GDM1 (cell line): ENCODE measurements around the gene ZBTB16.

Experiments used
- DNase-seq: peaks from one replicate; lab custom pipeline; 2025; lab: John Stamatoyannopoulos, UW

ZBTB16 gene

DNA sequence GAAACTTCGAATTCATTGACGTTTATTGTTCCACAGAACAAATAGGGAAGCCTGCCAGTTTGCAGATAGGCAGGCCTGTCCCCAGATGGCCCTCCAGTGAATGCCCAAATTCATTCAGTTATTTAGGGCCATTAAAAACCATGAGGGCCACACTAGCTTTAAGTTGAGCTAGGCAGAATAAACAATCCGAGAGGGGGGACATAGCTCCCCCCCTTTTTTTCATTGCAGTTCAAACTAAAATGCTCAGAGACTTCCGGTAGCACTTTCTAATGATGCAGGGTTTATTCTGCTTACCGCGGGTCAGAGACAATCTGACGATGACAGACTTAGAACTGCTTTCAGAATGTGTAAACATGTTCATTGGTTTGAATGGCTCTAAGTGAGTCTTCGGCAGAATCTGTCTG is 72.0 kb downstream of the ZBTB16 start:
- no peak for DNase-seq

DNA sequence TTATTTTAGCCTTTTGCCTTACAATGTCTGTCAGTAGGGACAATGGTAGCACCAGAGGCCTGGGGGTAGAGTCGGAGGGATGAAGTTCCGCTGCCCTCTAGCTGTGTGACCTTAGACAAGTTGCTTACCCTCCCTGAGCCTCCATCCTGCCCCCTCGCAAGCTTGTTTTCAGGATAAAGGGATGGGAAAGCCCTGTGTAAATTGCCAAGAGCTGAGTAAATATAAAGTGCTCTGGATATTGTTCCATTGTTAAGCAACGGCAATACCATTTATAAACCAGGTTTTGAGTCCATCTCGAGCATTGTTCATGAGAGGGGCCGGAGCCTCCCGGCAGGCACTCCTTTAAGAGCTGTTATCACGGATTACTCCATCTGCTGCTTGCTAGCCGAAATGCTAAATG is 72.9 kb downstream of the ZBTB16 start:
- no peak for DNase-seq

GRCh38 chr11:114132944-114133394 is 73.5 kb downstream of the ZBTB16 start:
- no peak for DNase-seq

DNA sequence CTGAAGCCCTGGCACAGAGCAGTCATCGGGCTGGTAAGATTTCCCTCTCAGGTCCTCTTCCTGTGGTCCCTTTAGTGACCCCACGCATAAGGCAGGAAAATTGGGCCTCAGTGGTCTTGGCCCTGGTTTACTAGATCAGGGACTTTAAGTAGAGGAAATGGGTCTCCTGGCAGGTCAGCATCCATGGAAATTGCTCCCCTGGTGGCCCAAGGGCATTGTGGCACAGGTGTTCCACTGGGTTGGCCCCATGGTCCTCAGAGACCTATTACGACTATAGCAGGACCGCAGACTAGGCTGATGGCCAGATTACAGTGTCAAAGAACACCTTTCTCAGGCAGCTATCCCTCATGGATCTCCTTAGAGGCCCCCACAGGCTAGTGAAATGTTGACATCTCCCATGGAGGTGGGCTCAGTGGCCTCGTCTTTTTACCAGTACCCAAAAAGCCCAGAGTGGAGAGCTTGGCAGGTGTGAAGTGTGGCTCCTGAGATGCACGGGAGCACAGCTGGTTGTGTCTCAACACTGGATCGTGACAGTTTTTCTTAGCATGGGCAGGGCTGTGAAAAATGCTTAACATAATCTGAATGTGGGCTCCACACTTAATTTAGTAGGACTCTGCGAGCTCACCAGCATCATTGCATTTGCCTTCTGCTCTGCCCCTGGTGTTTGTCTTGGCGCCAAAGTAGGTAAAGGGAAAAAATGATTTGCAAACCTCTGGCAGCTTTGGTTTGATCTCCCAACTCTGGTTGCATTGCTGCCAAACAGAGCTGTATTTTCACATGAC is 74.2 kb downstream of the ZBTB16 start:
- DNase-seq: no peak

GRCh38 chr11:114134870-114135269 is 75.4 kb downstream of the ZBTB16 start:
- DNase-seq: no peak

DNA sequence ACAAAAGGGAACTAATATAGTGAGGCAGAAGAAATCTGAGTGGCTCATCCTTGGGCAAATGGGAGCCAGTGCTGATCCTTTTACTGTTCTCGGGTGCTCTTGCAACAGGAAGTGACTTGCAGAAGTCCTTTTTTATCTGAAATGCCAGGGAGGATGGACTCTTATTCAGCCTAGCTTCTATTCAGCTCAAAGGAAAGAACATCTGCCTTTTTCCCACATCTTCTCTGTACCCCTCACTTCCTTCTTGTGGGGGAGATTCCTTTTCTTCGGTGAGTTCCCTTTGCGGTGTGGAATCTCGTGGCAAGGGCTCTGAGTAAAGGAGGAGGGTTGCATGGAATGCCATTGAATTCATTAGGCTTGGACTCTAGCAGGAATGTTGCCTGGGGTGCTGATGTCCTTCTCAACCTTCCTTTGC is 76.2 kb downstream of the ZBTB16 start:
- DNase-seq: peak; percentile 70

DNA sequence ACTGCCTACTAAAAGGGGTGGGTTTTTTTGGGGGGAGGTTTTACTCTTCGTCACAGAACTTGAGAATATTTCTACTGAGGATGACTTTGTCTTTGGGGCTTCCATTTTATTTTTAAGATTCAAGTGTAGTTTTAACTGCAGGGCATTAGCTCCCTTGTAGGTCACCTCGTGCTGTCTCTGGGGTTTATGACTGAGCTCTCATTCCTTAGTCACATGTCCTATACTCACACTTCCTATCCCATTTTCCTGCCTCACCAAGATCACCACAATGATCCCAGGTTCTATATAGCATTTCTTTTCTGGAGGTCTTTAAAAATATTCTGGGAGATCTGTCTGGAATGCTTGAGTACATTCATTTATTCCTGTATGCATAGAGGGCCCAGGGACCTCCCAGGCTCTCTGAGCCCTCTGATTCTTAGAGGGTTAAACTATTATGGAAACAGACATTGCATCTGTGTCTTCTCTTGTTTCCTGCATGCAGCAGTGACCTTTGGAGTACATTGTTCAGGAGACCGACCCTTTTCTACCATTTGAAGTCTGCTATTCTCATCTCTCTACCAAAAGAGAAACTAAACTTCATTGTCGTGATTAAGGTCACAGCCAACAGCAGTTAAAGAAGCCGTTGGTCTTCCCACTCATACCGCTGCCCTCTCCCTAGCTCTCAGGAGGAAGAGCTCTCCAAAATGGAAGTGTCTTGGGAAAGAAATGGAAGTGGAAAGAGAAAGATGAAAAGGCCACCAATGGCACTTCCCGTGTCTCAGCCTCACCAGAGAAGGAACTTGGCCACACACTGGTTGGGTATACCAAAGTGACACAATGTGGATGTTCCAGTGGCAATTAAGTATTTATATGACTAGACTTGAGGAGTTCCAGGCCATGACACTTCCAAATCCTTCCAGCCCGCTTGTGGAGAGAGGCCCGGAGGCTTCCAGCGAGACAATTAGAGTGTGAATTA is 77.5 kb downstream of the ZBTB16 start:
- DNase-seq: no peak

GRCh38 chr11:114137838-114138237 is 78.3 kb downstream of the ZBTB16 start:
- DNase-seq: no peak

GRCh38 chr11:114138411-114138810 is 78.9 kb downstream of the ZBTB16 start:
- DNase-seq: no peak

DNA sequence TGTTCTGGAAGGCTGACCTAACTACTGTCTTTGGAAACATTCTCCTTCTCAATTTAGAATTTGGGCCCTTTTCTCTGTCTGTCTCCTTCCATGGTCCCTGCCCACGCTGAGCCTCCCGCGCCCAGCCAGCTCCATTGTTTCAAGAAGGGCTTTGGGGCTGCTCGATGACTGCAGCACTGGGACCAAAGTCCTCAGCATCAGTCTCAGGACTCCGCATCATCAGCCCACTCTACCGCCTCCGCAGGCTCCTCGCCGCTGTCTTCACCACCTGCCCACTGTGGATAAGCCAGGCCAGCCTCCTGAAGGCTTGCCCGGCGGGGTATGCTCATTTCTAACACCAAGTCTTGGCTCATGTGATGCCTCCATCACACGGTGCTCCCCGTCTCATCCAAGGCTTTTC is 81.3 kb downstream of the ZBTB16 start:
- DNase-seq: no peak

- DNase-seq: no peak
These were observed 82.5 kb downstream of the ZBTB16 start for GRCh38 chr11:114141863-114142580.

DNA sequence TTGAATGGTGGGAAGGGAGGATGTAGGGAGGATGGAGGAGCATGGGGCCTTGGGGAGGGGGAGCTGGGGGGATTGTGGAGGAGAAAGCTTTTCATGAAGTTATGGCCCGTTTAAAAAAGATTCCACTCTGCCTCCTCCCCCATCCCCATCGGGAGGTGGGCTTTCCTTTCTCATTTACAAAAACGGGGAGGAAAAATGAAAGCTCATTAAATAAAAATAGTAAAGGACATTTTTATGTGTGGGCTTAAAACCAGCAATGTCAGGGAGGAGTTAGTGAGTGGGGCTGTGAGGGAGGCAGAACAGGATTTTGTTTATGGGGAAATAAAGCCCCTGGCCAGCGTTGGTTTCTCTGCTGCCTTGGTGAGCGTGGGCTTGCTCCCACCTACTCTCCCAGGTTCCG is 83.2 kb downstream of the ZBTB16 start:
- no peak for DNase-seq

- DNase-seq: no peak
These were observed 85.8 kb downstream of the ZBTB16 start for GRCh38 chr11:114145166-114145775.

DNA sequence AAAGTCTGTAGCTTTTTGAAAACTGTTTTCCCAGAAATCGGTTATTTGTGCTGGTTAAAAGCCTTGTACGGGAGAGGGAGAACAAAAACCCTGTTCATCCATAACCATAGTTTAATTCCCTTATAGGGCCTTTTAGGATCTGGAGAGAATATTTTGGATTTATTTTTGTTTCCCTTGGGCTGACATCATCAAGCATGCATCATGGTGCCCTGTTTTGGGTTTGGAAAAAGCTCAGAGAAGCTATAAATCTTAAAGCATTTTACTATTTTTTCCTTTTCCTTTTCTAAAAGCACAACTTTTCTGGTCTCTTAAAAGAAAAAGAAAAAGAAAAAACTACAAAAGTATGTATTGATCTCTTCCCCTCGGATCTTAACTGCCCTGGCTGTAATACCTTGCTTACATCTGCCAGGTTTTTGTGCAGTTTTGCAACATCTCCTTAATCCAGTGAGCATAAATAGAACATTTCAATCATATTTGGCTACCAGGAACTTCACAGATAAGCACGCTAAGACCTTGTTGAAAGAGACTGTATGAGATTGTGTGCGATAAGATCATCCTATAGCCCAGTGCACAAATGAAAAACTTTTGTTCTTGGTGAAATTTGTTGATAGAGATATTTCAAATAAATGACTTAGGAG is 88.0 kb downstream of the ZBTB16 start:
- DNase-seq: no peak

DNA sequence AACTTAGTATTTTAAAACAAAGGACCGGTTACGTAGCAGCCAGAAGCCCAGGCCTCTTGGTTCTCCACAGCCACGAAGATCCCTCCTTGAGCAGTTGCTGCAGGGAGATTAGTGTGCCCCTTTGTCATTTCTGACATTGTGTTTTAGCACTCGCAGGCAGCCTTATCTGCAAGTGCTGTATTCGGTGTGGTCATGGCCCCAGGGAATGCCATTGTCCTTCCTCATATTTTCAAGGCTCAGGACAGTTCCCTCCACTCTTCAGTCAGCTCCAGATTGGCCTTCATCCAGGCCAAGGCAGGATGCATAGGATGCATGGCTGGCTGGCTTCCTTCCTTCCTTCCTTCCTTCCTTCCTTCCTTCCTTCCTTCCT is 88.5 kb downstream of the ZBTB16 start:
- DNase-seq: no peak

DNA sequence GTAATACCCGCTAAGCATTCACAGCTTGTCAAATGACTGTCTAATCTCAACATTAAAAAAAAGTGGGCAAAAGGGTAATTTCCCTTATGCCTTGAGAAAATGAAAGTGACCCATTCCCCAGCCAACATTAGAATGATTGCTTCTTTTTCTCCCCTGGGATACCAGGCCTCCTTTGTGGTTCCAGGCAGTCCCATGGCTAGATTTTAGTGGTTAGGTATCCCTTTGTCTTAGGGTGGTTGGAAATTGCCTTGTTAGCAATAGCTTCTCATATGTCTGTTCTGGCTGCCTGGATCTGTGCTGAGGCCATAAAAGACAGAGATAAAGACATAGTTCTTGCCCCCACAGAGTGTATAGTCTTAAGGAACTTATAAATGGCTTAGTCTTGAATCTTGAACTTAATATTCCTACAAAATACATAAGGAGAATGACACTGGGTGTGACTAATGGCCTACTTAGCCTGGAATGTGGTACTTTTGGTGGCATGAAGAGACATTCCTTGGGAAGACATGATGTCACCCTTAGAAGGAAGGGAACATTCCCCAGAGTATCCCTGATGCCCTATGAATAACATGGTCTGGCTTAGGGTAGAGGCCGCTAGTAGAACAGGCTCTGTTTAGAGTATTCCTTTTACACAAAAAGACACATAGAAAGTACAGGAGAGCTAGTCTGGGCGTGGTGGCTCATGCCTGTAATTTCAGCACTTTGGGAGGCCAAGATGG is 90.3 kb downstream of the ZBTB16 start:
- no peak for DNase-seq

DNA sequence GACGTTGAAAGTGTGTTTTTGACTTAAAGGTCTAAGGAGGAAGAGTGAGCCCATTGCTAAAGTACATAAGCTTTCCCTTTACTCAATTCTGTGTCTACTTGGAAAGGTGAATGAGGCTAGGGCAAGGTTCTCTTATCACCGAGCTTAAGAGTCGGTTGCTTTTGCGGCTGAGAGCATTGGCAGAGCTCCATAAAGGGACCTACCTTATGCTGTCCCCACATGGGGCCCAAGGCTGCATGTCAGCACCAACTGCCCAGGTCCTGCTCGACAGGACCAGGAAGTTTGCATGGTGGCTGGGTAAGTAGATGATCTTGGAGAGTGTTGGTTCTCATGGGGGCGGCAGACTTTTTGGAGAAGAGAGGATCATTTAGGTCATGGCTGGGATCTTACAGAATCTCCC is 91.2 kb downstream of the ZBTB16 start:
- no peak for DNase-seq

DNA sequence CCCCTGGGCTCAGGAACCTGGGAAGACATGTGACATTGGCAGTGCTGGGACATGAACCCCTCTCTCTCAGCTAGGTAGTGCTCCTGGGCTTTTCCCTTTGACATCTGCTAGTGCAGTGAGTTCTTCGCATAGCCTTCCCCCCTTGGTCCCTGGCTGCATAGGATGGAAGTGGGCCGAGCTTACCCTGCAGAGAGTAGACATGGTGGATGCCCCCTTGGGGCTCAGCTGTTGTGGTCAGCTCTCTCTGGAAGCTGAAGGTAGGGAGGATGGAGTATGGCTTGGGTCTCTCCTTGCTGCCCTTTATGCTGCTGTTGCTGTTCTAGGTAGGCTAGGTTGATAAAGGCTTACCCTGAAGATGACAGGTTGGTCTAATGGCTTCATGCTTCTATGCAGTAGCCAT is 92.1 kb downstream of the ZBTB16 start:
- no peak for DNase-seq

DNA sequence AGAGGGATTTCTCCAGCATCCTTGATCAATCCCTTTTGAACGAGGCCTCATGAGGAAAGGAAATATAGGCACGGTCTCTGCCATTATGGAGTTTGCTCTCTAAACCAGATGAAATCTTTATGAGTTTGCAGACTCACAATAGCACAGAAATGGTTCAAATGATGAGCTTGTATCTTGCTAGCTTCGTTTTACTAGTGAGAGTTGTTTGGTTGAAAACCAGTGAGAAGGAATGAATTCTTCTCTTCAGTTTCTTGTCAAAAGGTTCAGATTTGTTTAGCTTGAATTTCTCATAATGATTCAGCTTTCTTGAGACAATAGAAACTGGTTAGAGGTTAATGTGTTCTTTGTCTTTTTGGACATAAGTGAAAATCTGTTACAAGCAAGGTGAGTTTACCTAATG is 92.7 kb downstream of the ZBTB16 start:
- no peak for DNase-seq

- no peak for DNase-seq
These were observed 93.3 kb downstream of the ZBTB16 start for GRCh38 chr11:114152785-114153184.

- no peak for DNase-seq
These were observed 93.7 kb downstream of the ZBTB16 start for GRCh38 chr11:114153224-114153623.
